ENCODE results near the gene GNAI2. TPM values are rescaled to one million over a fixed set of nuclear protein-coding genes. Genes with fewer than 3 reads are reported as not detected.

GNAI2 gene
- total and polyA plus RNA-seq, 2 experiments from 2014 or later, result 179 to 255 TPM

DNA sequence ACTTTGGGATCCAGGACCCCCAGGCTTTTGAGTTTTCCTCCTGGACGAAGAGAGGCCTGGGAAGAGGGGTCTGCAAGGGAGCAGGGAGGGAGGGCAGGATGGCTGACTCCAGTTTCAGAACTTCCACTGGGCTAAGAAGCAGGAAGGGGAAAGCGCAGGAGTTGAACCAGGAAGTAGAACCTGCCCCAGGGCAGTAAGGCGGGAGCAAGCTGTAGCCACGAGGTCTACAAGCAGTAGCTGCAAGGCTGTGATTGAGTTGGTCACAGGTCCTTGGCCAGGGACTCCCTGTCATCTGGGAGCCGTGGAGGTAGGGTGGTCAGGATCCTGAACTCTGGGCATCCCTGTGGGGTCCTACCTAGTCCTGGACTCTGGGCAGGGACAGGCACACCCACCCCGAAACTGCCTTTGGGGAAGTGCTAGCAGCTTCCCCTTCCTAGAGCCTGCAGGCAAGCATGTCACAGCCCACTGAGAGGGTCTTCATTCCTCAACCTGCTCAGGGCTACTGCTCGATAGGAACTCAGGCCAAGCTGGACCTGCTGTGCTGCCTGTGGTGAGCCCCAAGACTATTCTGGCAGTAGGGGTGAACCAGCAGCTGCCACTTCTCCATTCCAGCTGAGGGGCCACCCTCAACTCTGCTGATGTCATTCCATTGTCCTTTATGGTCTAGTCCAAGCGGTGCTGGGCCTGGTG, 5.8 kb upstream of the GNAI2 start:
- Histone ChIP-seq H3K9me3 (ENCODE audit: low read depth) (no peaks in the 10 kb centered on the region), H3K4me3 (no peak overlapping the region), H3K27ac (no peak overlapping the region), H3K27me3 (no peaks in the 10 kb centered on the region), H3K36me3 (no peaks in the 10 kb centered on the region), H3K4me1 (ENCODE audit: low read depth) (peaks cover 24% of the 10 kb centered on the region)
- TF ChIP-seq, protein P1, sequence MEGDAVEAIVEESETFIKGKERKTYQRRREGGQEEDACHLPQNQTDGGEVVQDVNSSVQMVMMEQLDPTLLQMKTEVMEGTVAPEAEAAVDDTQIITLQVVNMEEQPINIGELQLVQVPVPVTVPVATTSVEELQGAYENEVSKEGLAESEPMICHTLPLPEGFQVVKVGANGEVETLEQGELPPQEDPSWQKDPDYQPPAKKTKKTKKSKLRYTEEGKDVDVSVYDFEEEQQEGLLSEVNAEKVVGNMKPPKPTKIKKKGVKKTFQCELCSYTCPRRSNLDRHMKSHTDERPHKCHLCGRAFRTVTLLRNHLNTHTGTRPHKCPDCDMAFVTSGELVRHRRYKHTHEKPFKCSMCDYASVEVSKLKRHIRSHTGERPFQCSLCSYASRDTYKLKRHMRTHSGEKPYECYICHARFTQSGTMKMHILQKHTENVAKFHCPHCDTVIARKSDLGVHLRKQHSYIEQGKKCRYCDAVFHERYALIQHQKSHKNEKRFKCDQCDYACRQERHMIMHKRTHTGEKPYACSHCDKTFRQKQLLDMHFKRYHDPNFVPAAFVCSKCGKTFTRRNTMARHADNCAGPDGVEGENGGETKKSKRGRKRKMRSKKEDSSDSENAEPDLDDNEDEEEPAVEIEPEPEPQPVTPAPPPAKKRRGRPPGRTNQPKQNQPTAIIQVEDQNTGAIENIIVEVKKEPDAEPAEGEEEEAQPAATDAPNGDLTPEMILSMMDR (IDR thresholded peaks at IDR 0.05; ENCODE audit: low read depth, low read length), result no peak
- no peak for DNase-seq (ENCODE audit: low read depth in 1 of 2, low spot score in 1 of 2)

DNA sequence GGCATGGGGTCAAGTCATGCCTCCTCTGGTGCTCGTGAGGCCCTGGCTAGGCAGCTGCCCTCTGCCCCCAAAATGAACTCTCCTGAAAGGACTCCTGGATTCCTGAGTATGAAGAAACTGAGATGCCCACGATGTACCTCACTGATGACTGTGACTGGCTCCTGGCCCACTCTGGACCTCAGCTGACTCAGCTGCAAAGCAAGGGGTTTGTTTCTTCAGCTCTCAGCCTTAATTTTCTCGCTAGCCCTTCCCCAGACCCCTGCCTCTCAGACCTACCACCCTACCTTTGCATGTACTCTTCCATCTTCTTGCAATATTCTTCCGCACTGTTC, 5.2 kb upstream of the GNAI2 start:
- Histone ChIP-seq H3K4me1 (ENCODE audit: low read depth) (peaks cover 27% of the 10 kb centered on the region), H3K36me3 (no peaks in the 10 kb centered on the region), H3K27ac (no peak overlapping the region), H3K9me3 (ENCODE audit: low read depth) (no peaks in the 10 kb centered on the region), H3K4me3 (no peak overlapping the region), H3K27me3 (no peaks in the 10 kb centered on the region)
- no peak for DNase-seq (ENCODE audit: low read depth in 1 of 2, low spot score in 1 of 2)
- TF ChIP-seq, protein P1 (IDR thresholded peaks at IDR 0.05; ENCODE audit: low read depth, low read length), result no peak

DNA sequence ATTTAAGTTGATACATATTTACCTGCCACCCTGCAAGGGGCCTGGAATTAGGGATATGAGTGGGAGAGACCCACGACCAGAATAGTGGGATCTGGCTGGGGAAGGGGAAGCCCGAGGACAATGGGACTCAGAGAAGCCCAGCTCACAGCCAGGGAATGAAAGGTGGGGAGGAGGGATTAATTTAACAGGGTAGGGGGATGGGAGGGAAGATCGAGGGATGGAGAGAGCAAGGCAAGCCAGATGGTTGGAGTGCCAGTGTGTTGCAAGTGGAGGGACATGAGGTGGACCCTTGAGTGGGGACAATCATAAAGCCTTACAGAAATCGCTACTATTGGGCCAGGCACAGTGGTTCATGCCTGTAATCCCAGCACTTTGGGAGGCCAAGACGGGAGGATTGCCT, 4.4 kb upstream of the GNAI2 start:
- H3K36me3 ChIP-seq, result no peaks in the 10 kb centered on the region
- H3K27ac ChIP-seq, result no peak overlapping the region
- H3K9me3 ChIP-seq (ENCODE audit: low read depth), result no peaks in the 10 kb centered on the region
- TF ChIP-seq, protein P1 (IDR thresholded peaks at IDR 0.05; ENCODE audit: low read depth, low read length), result no peak
- peaks cover 27% of the 10 kb centered on the region for H3K4me1 ChIP-seq (ENCODE audit: low read depth)
- H3K27me3 ChIP-seq, result no peaks in the 10 kb centered on the region
- no peak for DNase-seq (ENCODE audit: low read depth in 1 of 2, low spot score in 1 of 2)
- H3K4me3 ChIP-seq, result no peak overlapping the region

DNA sequence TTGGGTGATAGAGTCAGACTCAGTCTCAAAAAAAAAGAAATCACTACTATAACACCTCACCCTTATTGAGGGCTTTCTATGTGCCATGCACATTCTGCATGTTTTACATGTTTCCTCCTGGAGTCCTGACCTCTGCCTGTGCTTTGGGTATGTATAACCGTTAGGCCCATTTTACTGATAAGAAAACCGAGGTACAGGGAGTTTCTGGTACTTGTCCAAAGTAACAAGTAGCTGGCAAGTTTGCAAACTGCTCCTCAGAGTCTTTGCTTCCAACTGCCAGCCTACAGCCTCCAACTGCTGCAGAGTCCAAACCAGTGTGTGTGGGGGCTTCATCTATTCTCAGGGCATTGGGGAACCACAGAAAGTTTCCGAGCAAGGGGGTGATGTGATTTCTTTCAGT, 3.7 kb upstream of the GNAI2 start:
- H3K27me3 ChIP-seq, result no peaks in the 10 kb centered on the region
- H3K9me3 ChIP-seq (ENCODE audit: low read depth), result no peaks in the 10 kb centered on the region
- peaks cover 27% of the 10 kb centered on the region for H3K4me1 ChIP-seq (ENCODE audit: low read depth)
- no peak overlapping the region for H3K4me3 ChIP-seq
- no peak for DNase-seq (ENCODE audit: low read depth in 1 of 2, low spot score in 1 of 2)
- H3K36me3 ChIP-seq, result no peaks in the 10 kb centered on the region
- H3K27ac ChIP-seq, result no peak overlapping the region
- TF ChIP-seq, protein P1 (IDR thresholded peaks at IDR 0.05; ENCODE audit: low read depth, low read length), result no peak

DNA sequence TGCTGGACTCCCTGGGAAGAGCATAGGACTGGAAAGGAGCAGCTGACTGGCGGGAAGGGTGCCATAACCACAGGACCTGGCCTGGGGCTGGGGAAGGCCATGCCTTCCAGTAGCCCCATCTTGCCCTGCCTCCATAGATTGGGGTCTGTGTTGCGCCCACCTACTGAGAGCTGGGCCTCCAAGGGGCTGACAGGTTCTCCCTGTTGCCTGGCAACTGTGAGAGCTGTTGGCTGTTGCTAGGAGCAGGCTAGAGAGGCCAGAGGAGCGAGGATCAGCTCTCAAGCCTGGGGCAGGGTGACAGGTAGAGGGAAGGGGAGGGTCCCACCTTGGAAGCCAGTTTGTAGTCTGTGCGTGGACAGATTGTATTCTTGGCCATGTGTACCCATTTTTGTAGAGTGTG, 2.8 kb upstream of the GNAI2 start:
- Histone ChIP-seq H3K4me3 (no peak overlapping the region), H3K9me3 (ENCODE audit: low read depth) (no peaks in the 10 kb centered on the region), H3K27ac (peak overlapping the region; percentile 57), H3K4me1 (ENCODE audit: low read depth) (peaks cover 25% of the 10 kb centered on the region), H3K36me3 (no peaks in the 10 kb centered on the region), H3K27me3 (no peaks in the 10 kb centered on the region)
- TF ChIP-seq, protein P1 (IDR thresholded peaks at IDR 0.05; ENCODE audit: low read depth, low read length), result no peak
- DNase-seq (ENCODE audit: low read depth in 1 of 2, low spot score in 1 of 2), result peak in 1 of 2 donors; percentile 80

All from cardiac muscle cell (in vitro differentiated cells and primary cell).